Measurements from ENCODE around the gene ANKRD9. TPM values are rescaled to one million over a fixed set of nuclear protein-coding genes. Genes with fewer than 3 reads are reported as not detected.

The ANKRD9 gene
- total RNA-seq, 1 donor: 15.6 TPM

- H2AFZ ChIP-seq (ENCODE audit: low read length): no peak overlapping the region
- no peaks in the 10 kb centered on the region for H4K20me1 ChIP-seq (ENCODE audit: insufficient read depth, low read length)
- no peak overlapping the region for H3K4me3 ChIP-seq (ENCODE audit: insufficient read depth, low read length)
- no peaks in the 10 kb centered on the region for H3K27me3 ChIP-seq (ENCODE audit: insufficient read depth, low read length)
- H3K79me2 ChIP-seq (ENCODE audit: insufficient read depth, low read length): peaks cover 6% of the 10 kb centered on the region
- TF ChIP-seq CTCF (IDR thresholded peaks at IDR 0.05; ENCODE audit: extremely low read depth, low read depth, low read length): no peak
- H3K36me3 ChIP-seq (ENCODE audit: insufficient read depth, low read length): no peaks in the 10 kb centered on the region
- peak; percentile 66 for DNase-seq (ENCODE audit: insufficient read length, low spot score, missing footprints)
- peaks cover 12% of the 10 kb centered on the region for H3K4me1 ChIP-seq (ENCODE audit: insufficient read depth, low read length)
- no peak overlapping the region for H3K4me2 ChIP-seq (ENCODE audit: insufficient read depth, low read length)
- no peak overlapping the region for H3K27ac ChIP-seq (ENCODE audit: low read depth, low read length)
- H3K9me3 ChIP-seq (ENCODE audit: low read depth, low read length): no peaks in the 10 kb centered on the region
Measured at GRCh38 chr14:102512793-102513300, 3.3 kb upstream of the ANKRD9 start.

GRCh38 chr14:102511538-102511937 is 2.0 kb upstream of the ANKRD9 start:
- peak; percentile 72 for DNase-seq (ENCODE audit: insufficient read length, low spot score, missing footprints)
- no peak for TF ChIP-seq CTCF (IDR thresholded peaks at IDR 0.05; ENCODE audit: extremely low read depth, low read depth, low read length)
- Histone ChIP-seq H3K27me3 (ENCODE audit: insufficient read depth, low read length) (no peaks in the 10 kb centered on the region), H3K4me2 (ENCODE audit: insufficient read depth, low read length) (no peak overlapping the region), H3K36me3 (ENCODE audit: insufficient read depth, low read length) (peaks cover 2% of the 10 kb centered on the region), H3K4me1 (ENCODE audit: insufficient read depth, low read length) (peaks cover 12% of the 10 kb centered on the region), H3K79me2 (ENCODE audit: insufficient read depth, low read length) (peaks cover 6% of the 10 kb centered on the region), H4K20me1 (ENCODE audit: insufficient read depth, low read length) (no peaks in the 10 kb centered on the region), H3K9me3 (ENCODE audit: low read depth, low read length) (no peaks in the 10 kb centered on the region), H3K4me3 (ENCODE audit: insufficient read depth, low read length) (no peak overlapping the region), H2AFZ (ENCODE audit: low read length) (no peak overlapping the region), H3K27ac (ENCODE audit: low read depth, low read length) (no peak overlapping the region)

GRCh38 chr14:102510616-102511520 is 1.3 kb upstream of the ANKRD9 start:
- peak overlapping the region; percentile 89 for H2AFZ ChIP-seq (ENCODE audit: low read length)
- peak; percentile 78 for DNase-seq (ENCODE audit: insufficient read length, low spot score, missing footprints)

More at GRCh38 chr14:102510616-102511520, 1.3 kb upstream of the ANKRD9 start:
- H4K20me1 ChIP-seq (ENCODE audit: insufficient read depth, low read length): no peaks in the 10 kb centered on the region
- H3K9me3 ChIP-seq (ENCODE audit: low read depth, low read length): no peaks in the 10 kb centered on the region
- H3K4me1 ChIP-seq (ENCODE audit: insufficient read depth, low read length): peaks cover 12% of the 10 kb centered on the region
- H3K27ac ChIP-seq (ENCODE audit: low read depth, low read length): no peak overlapping the region
- peak overlapping the region; percentile 84 for H3K4me3 ChIP-seq (ENCODE audit: insufficient read depth, low read length)
- H3K36me3 ChIP-seq (ENCODE audit: insufficient read depth, low read length): peaks cover 4% of the 10 kb centered on the region
- peaks cover 6% of the 10 kb centered on the region for H3K79me2 ChIP-seq (ENCODE audit: insufficient read depth, low read length)
- no peaks in the 10 kb centered on the region for H3K27me3 ChIP-seq (ENCODE audit: insufficient read depth, low read length)
- TF ChIP-seq CTCF (IDR thresholded peaks at IDR 0.05; ENCODE audit: extremely low read depth, low read depth, low read length): no peak
- H3K4me2 ChIP-seq (ENCODE audit: insufficient read depth, low read length): peak overlapping the region; percentile 91

All from osteoblast (primary cell).